WERI-Rb-1 (cell line): ENCODE data around the gene KLHL2.

Experiments
- DNase-seq: peaks from one replicate; pipeline ENCODE4 v3.0.0-alpha.2; 2020
- H3K27ac ChIP-seq: fragments of 250-450 bp; sonication (Bioruptor Pico); 2 replicates; pipeline ENCODE4 v1.5.1; 2020; ENCODE audit warnings: mild to moderate bottlenecking, moderate library complexity
- H3K27me3 ChIP-seq: fragments of 250-450 bp; sonication (Bioruptor Pico); 2 replicates; pipeline ENCODE4 v1.5.1; 2021; ENCODE audit warnings: mild to moderate bottlenecking, low read depth, moderate library complexity; ENCODE audit not compliant: insufficient read depth, severe bottlenecking
- H3K36me3 ChIP-seq: fragments of 250-450 bp; sonication (Bioruptor Pico); 2 replicates; pipeline ENCODE4 v1.5.1; 2020; ENCODE audit warnings: mild to moderate bottlenecking, moderate library complexity
- H3K4me3 ChIP-seq: 2 replicates; pipeline ENCODE4 v1.5.1; 2011; ENCODE audit warnings: low read depth, mild to moderate bottlenecking, control low read depth, low read length
- H3K9me3 ChIP-seq: fragments of 250-450 bp; sonication (Bioruptor Pico); 2 replicates; pipeline ENCODE4 v1.5.1; 2021; ENCODE audit warnings: mild to moderate bottlenecking, moderate library complexity; ENCODE audit not compliant: severe bottlenecking
- CTCF ChIP-seq: IDR thresholded peaks from 2 replicates; pipeline ENCODE4 v1.5.1; 2011; ENCODE audit warnings: low read depth, mild to moderate bottlenecking, control low read depth, inconsistent platforms, low read length

The KLHL2 gene

GRCh38 chr4:165302658-165303057 is 95.3 kb downstream of the KLHL2 start:
- Histone ChIP-seq H3K4me3 (no peak overlapping the region), H3K36me3 (peaks cover 14% of the 10 kb centered on the region), H3K27me3 (no peaks in the 10 kb centered on the region), H3K9me3 (no peaks in the 10 kb centered on the region), H3K27ac (no peak overlapping the region)
- TF ChIP-seq CTCF, result no peak
- DNase-seq, result no peak

- TF ChIP-seq CTCF, result no peak
- Histone ChIP-seq H3K27ac (no peak overlapping the region), H3K36me3 (peaks cover 4% of the 10 kb centered on the region), H3K9me3 (no peaks in the 10 kb centered on the region), H3K27me3 (no peaks in the 10 kb centered on the region), H3K4me3 (no peak overlapping the region)
- no peak for DNase-seq
Observed at GRCh38 chr4:165308166-165308565, 100.8 kb downstream of the KLHL2 start.

- H3K9me3 ChIP-seq, result no peaks in the 10 kb centered on the region
- H3K27me3 ChIP-seq, result no peaks in the 10 kb centered on the region
- H3K27ac ChIP-seq, result no peak overlapping the region
- H3K36me3 ChIP-seq, result peaks cover 4% of the 10 kb centered on the region
- H3K4me3 ChIP-seq, result no peak overlapping the region
- DNase-seq, result no peak
- TF ChIP-seq CTCF, result no peak
Observed at GRCh38 chr4:165308606-165309005, 101.2 kb downstream of the KLHL2 start.

- Histone ChIP-seq H3K27ac (no peak overlapping the region), H3K4me3 (no peak overlapping the region), H3K27me3 (no peaks in the 10 kb centered on the region), H3K9me3 (no peaks in the 10 kb centered on the region), H3K36me3 (peaks cover 8% of the 10 kb centered on the region)
- no peak for DNase-seq
- no peak for TF ChIP-seq CTCF
Observed at GRCh38 chr4:165309456-165309855, 102.1 kb downstream of the KLHL2 start.

- DNase-seq, result no peak
- H3K4me3 ChIP-seq, result no peak overlapping the region
- no peak overlapping the region for H3K27ac ChIP-seq
- no peaks in the 10 kb centered on the region for H3K9me3 ChIP-seq
- no peaks in the 10 kb centered on the region for H3K27me3 ChIP-seq
- peaks cover 8% of the 10 kb centered on the region for H3K36me3 ChIP-seq
- no peak for TF ChIP-seq CTCF
Observed at GRCh38 chr4:165312506-165312905, 105.1 kb downstream of the KLHL2 start.

- no peaks in the 10 kb centered on the region for H3K9me3 ChIP-seq
- H3K27me3 ChIP-seq, result no peaks in the 10 kb centered on the region
- no peak overlapping the region for H3K4me3 ChIP-seq
- H3K36me3 ChIP-seq, result peaks cover 2% of the 10 kb centered on the region; the same call in 1 of the 2 replicates
- no peak overlapping the region for H3K27ac ChIP-seq
- no peak for TF ChIP-seq CTCF
- DNase-seq, result no peak
Observed at GRCh38 chr4:165319030-165319429, 111.7 kb downstream of the KLHL2 start.
